HG03442 (cell line): Measurements from ENCODE around the gene DTD1.
"Not testable (repeated sequence)": the region's sequence is repeated elsewhere in the genome, so short reads cannot be mapped to it uniquely, and the experiment has no call there.

Experiments
- ATAC-seq: cut with Tn5 transposase; IDR thresholded peaks from one replicate; pipeline ENCODE4 v1.9.1; 2021; ENCODE audit warnings: mild to moderate bottlenecking, moderate library complexity; ENCODE audit not compliant: unreplicated experiment

The DTD1 gene

GRCh38 chr20:18738055-18738454 is 150.2 kb downstream of the DTD1 start:
- no peak for ATAC-seq

- ATAC-seq: no peak
Observed at GRCh38 chr20:18738888-18739287, 151.0 kb downstream of the DTD1 start.

- ATAC-seq: no peak
Observed at GRCh38 chr20:18739751-18740166, 151.9 kb downstream of the DTD1 start.

DNA sequence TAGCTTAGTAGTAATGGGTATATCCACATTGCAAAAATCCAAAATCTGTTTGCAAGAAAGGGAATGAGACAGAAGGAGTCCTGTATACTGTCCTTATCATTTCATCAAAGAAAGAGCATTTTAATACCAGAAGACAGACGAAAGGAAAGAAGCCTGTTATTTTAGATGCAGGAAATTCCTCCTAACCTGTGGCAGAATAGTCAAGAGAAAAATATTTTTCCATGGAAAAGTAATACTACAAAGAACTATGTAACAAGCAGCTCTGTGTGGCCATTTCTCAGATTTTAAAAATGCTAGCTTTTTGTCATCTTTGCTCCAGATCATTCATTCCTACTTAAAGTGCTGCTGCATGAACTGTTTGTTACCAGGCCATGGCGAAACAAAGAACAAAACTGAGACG is 152.9 kb downstream of the DTD1 start:
- ATAC-seq: no peak

DNA sequence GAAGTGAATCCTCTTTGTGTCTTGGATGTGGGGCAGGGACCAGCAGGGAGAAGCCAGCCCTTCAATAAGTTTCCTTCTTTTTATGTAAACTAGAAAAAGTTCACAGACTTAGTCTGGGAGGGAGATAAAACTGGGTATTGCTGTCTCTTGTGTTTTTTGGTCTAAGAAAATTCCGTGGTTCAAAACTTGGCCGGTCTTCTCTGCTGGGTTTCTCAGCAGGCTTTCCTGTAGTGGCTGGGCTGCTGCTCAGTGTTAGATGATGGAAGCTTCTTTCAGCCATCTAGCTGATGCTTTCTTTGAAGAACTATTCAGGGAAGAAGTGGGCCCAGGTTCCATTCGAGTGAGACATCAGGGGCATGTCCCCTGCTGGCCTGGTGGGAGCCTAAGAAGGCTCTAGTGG is 155.0 kb downstream of the DTD1 start:
- ATAC-seq: no peak

DNA sequence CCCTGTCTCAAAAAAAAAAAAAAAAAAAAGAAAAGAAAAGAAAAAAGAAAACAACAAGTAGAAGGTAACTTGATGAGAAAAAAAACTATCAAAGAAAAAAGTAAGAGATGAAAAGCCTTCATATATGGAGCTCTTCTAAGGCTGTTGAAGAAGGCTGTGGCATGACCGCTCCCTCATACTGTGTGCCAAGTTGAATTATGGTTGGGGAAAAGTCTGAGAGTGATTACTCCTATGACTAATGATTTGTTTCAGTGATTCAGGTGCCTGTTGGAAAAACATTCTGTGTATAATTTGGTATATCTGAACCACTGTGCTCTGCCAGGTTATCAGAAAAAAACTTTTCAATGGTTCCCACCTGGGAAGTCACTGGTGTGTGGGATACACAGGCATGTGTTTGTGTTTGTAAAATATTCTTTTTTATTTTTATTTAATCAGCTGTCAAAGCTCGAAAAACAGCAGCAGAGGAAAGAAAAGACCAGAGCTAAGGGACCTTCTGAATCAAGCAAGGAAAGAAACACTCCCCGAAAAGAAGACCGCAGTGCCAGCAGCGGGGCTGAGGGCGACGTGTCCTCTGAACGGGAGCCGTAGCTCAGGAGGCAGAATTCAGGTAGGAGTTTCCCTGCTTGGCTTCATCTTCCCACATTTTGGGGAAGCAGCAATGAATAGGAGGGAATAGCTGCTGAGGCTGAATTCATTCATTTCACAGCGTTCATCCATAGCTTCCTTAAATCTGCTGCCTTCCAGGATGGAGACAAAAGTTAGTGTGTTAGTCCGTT is 156.0 kb downstream of the DTD1 start:
- no peak for ATAC-seq

- ATAC-seq: no peak
Observed at GRCh38 chr20:18747090-18747489, 159.2 kb downstream of the DTD1 start.

DNA sequence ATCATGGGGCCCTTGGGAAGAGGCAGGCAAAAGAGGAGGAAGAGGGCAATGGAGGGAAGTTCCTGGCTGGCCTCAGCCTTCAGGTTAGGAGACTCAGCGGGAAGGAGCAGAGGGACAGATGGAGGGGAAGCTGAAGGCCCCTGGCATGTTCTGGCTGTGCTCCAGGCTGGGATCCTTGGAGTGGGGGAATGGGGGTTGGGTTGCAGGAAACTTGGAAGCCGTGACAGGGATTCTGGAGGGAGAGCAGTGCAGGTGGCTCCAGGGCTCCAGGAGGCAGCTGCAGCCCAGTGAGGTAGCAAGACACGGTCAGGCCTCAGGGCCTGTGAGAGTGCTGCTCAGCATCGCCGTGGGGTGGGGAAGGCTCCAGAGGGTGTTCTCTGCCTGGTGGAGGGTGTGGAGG is 161.1 kb downstream of the DTD1 start:
- no peak for ATAC-seq

DNA sequence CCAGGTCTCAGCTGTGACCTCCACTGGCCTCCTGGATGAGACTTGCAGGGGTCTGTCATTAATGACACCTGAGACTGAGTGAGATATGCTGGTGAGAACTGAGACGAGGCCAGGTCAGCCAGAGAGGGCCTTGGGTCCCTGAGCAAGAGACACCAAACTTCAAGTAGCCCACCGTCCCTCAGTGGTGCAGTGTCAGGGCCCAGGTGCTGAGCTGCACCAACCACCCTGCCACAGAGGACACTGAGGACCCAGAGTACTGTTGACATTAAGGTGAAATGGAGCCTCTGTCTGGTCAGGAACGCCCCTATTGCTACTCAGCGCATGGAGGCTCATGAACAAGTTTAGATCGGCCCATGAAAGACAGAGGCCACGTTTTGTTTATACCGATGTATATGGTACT is 161.7 kb downstream of the DTD1 start:
- ATAC-seq: no peak

DNA sequence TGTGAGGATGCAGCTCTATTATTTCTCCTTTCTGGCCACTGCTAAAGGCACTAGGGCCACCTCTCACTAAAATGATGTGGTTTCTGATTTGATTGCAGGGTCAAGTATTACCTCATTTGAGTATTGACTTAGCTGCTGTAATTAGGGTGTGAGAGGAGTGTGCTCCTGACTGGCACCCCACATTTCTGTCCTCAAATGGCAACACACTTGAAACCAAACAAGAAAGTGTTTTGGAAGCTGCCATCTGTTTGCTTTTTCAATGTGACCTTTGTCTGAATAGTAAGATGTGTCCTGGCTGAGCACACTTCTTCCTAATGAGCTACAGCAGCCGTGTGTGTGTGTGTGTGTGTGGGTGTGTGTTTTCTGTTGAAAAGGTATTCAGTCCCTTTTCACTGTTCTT is 162.9 kb downstream of the DTD1 start:
- no peak for ATAC-seq

GRCh38 chr20:18754030-18754652 is 166.3 kb downstream of the DTD1 start:
- ATAC-seq: peak; percentile 97

DNA sequence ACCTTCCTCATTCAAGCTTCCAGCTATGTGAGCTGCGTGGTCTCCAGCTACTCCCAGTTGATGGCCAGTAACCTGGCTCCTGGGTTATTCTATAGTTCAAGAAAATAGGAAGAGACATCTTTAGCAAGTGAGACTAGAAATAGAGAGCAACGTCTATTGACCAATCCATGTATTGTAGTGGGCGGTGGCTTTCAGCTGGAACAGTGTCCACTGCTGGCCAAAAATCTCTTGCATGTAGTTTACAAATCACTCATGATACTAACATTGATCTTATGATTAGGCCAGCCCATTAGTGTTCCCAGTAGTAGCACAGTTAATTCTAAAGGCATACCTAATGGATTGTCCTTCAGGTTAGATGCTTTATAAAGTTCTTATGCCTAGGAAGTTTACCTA is 166.8 kb downstream of the DTD1 start:
- no peak for ATAC-seq

GRCh38 chr20:18760852-18761251 is 173.0 kb downstream of the DTD1 start:
- ATAC-seq: not testable (repeated sequence)

DNA sequence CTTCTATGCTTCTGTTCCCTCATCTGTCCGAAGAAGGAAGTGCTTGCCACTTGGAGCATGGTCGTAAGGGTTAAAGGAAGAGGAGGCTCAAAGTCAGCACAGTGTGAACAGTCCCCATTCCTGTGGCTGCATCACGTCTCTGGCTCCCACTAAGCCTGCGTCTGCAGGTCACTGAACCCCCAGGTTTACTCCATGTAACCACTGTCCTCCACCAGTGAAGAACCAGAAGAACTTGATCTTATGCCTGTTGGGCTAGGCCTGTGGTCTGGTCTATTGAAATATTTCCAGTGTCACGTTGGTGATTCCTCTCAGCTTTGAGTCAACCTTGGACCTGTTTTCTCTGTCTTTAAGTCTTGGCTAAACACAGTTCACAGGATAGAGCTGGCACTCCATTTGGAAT is 179.8 kb downstream of the DTD1 start:
- ATAC-seq: no peak

GRCh38 chr20:18773566-18773965 is 185.7 kb downstream of the DTD1 start:
- ATAC-seq: no peak

GRCh38 chr20:18774207-18774606 is 186.4 kb downstream of the DTD1 start:
- no peak for ATAC-seq

DNA sequence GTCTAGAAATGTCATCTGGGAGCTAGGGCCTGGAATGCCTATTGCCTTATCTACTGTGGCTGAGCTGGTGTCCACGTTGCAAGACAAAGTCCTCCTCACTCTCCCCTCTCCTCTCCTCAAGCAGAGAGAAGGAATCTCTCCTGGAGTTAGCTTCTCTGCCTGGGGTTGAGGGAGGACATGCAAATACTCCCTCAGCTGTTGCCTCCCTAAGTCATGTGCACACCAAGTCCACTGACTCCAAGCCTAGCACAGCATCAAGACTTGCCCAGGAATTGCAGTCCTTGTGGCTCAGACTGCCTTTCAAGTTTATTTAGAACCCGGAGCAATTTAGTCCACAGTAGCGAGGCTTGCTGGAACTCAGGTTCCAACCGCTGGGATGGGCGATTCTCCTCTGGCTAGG is 187.8 kb downstream of the DTD1 start:
- no peak for ATAC-seq

DNA sequence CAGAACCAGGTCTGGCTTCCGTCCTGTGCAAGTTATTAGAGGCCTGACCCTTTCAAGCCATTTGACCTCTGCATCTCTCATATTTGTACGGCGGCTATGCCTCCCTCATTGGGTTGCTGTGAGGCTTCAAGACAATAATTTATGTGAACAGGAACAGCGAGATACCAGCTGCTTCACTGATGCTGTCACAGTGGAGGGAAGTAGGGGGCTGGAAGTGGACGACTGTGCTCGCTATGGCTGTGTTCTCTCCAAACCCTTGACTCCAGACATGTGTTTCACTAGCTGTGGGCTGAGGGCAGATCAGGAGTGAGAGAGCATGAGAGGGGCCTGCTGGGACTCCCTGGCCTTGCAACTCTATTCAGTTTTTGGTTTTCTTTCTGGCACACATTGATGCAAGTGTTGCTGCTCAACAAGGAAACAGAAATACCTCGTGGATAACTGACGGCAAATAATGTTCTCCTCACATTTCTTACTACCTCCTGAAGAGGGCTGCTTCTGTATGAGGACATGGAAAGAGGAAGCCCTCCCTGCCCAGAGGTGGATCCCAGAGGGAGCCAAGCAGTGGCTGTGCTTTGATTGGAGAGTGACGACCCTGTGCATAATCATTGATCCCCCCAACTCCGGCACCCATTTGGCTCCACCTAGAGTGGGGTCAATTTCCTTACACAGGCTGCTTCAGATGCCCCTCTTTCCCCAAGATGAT is 191.0 kb downstream of the DTD1 start:
- ATAC-seq: no peak

- no peak for ATAC-seq
Observed at GRCh38 chr20:18780385-18781130, 192.7 kb downstream of the DTD1 start.

- no peak for ATAC-seq
Observed at GRCh38 chr20:18781509-18781908, 193.7 kb downstream of the DTD1 start.

DNA sequence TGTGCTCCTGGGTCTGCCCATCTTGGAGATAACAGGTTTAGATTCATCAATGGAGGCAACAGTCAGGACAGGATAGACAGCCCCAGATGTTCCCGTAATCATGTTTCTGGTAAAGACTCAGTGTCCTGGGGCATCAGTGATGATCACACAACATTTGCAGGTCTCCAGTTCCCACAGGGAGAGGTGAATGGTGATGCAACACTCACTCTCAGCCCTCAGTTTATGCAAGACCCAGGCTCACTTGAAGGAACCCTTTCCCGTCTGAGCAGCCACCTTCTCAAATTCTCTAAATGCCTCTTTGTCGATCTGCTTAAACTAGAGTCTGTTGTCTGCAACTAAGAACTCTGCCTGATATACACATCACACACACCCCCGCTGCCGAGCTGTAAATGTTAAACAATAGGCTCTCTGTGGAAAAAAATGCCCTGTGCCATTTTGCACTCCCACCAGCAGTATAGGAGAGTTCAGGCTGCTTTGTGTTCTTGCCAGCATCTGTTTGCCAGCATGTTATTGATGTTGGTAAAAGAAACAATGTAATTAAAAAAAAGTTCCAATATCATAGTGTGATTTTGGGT is 195.6 kb downstream of the DTD1 start:
- no peak for ATAC-seq
